SJCRH30 (cell line): ENCODE results near the gene HS3ST3A1. TPM values are rescaled to one million over a fixed set of nuclear protein-coding genes. Genes with fewer than 3 reads are reported as not detected.

Source experiments
- DNase-seq, 2 experiments: peaks; one replicate each; pipeline ENCODE4 v3.0.0-alpha.2; 2015 to 2020
- H3K27ac ChIP-seq: fragments of 250-450 bp; sonication (Bioruptor Pico); 2 replicates; pipeline ENCODE4 v1.5.1; 2020; ENCODE audit warnings: mild to moderate bottlenecking, moderate library complexity
- H3K27me3 ChIP-seq: fragments of 250-450 bp; sonication (Bioruptor Pico); 2 replicates; pipeline ENCODE4 v1.5.1; 2020; ENCODE audit warnings: mild to moderate bottlenecking, moderate library complexity
- H3K36me3 ChIP-seq: fragments of 250-450 bp; sonication (Bioruptor Pico); 2 replicates; pipeline ENCODE4 v1.5.1; 2020; ENCODE audit warnings: mild to moderate bottlenecking, moderate library complexity
- H3K4me1 ChIP-seq: fragments of 250-450 bp; sonication (Bioruptor Pico); 2 replicates; pipeline ENCODE4 v1.5.1; 2020; ENCODE audit warnings: mild to moderate bottlenecking, moderate library complexity
- H3K4me3 ChIP-seq: fragments of 250-450 bp; sonication (Bioruptor Pico); 2 replicates; pipeline ENCODE4 v1.5.1; 2020; ENCODE audit warnings: mild to moderate bottlenecking, moderate library complexity
- H3K9me3 ChIP-seq: fragments of 250-450 bp; sonication (Bioruptor Pico); replicated peaks from 2 replicates; pipeline ENCODE4 v1.5.1; 2020; ENCODE audit warnings: mild to moderate bottlenecking, moderate library complexity
- total RNA-seq: library from RNA; depleted of rRNA; stranded (reverse); fragments of >200 nt; shearing (Covaris generic); gene quantifications from 2 replicates; pipeline ENCODE4 v1.2.3, GENCODE V29; 2014

The HS3ST3A1 gene
- total RNA-seq, 1 experiment from 2014 or later: 22.2 TPM

GRCh38 chr17:13593757-13594156 lies 8.0 kb downstream of the HS3ST3A1 start:
- no peak overlapping the region for H3K27ac ChIP-seq
- no peaks in the 10 kb centered on the region for H3K36me3 ChIP-seq
- DNase-seq: peak in 1 of 2 experiments; percentile 36
- H3K27me3 ChIP-seq: no peaks in the 10 kb centered on the region
- H3K9me3 ChIP-seq: no peaks in the 10 kb centered on the region
- peaks cover 29% of the 10 kb centered on the region for H3K4me1 ChIP-seq
- H3K4me3 ChIP-seq: no peak overlapping the region

- Histone ChIP-seq H3K27ac (no peak overlapping the region), H3K27me3 (no peaks in the 10 kb centered on the region), H3K36me3 (no peaks in the 10 kb centered on the region), H3K4me3 (no peak overlapping the region), H3K9me3 (no peaks in the 10 kb centered on the region; the same call in 1 of the 2 replicates), H3K4me1 (peaks cover 27% of the 10 kb centered on the region)
- peak; percentile 64 to 80 for DNase-seq
Observed at GRCh38 chr17:13593021-13593751, 8.5 kb downstream of the HS3ST3A1 start.

GRCh38 chr17:13592427-13592826 lies 9.3 kb downstream of the HS3ST3A1 start:
- H3K36me3 ChIP-seq: peaks cover 3% of the 10 kb centered on the region; the same call in 1 of the 2 replicates
- peaks cover 22% of the 10 kb centered on the region for H3K4me1 ChIP-seq
- DNase-seq: no peak
- H3K4me3 ChIP-seq: no peak overlapping the region
- no peaks in the 10 kb centered on the region; the same call in 1 of the 2 replicates for H3K9me3 ChIP-seq
- H3K27me3 ChIP-seq: no peaks in the 10 kb centered on the region
- no peak overlapping the region for H3K27ac ChIP-seq

- no peak overlapping the region for H3K4me3 ChIP-seq
- H3K4me1 ChIP-seq: peaks cover 22% of the 10 kb centered on the region
- H3K36me3 ChIP-seq: peaks cover 4% of the 10 kb centered on the region; the same call in 1 of the 2 replicates
- H3K9me3 ChIP-seq: no peaks in the 10 kb centered on the region; the same call in 1 of the 2 replicates
- no peaks in the 10 kb centered on the region for H3K27me3 ChIP-seq
- H3K27ac ChIP-seq: no peak overlapping the region
- DNase-seq: no peak
Observed at GRCh38 chr17:13590441-13590840, 11.3 kb downstream of the HS3ST3A1 start.

DNA sequence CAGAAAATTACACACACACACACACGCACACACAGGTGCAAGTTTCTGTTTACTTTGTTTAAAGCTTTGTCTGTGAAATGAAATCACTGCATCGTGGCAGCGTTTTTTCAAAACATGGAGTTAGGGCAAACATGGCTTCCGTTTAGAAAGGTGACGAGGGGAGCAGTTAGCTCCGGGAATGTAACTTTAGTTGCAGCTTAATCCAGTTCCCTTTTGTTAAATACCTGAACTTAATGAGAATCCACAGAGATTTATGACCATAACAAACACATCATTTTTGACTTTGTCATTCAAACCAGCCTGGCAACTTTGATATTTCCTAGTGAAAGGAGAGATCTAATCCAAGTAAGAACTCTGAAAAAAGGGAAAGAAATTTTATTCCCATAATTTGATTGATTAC lies 12.1 kb downstream of the HS3ST3A1 start:
- H3K9me3 ChIP-seq: no peaks in the 10 kb centered on the region; the same call in 1 of the 2 replicates
- H3K36me3 ChIP-seq: peaks cover 4% of the 10 kb centered on the region; the same call in 1 of the 2 replicates
- H3K4me3 ChIP-seq: no peak overlapping the region
- no peak for DNase-seq
- no peaks in the 10 kb centered on the region for H3K27me3 ChIP-seq
- H3K4me1 ChIP-seq: peaks cover 16% of the 10 kb centered on the region
- no peak overlapping the region for H3K27ac ChIP-seq

GRCh38 chr17:13587487-13588338 lies 14.0 kb downstream of the HS3ST3A1 start:
- no peaks in the 10 kb centered on the region; the same call in 1 of the 2 replicates for H3K9me3 ChIP-seq
- no peak for DNase-seq

GRCh38 chr17:13584701-13585080 lies 17.0 kb downstream of the HS3ST3A1 start:
- no peak for DNase-seq
- Histone ChIP-seq H3K27ac (no peak overlapping the region), H3K27me3 (no peaks in the 10 kb centered on the region)

More at GRCh38 chr17:13587487-13588338, 14.0 kb downstream of the HS3ST3A1 start:
- H3K4me1 ChIP-seq: peaks cover 2% of the 10 kb centered on the region; the same call in 1 of the 2 replicates
- no peak overlapping the region for H3K27ac ChIP-seq
- H3K27me3 ChIP-seq: no peaks in the 10 kb centered on the region
- H3K4me3 ChIP-seq: no peak overlapping the region
- H3K36me3 ChIP-seq: peaks cover 4% of the 10 kb centered on the region; the same call in 1 of the 2 replicates

DNA sequence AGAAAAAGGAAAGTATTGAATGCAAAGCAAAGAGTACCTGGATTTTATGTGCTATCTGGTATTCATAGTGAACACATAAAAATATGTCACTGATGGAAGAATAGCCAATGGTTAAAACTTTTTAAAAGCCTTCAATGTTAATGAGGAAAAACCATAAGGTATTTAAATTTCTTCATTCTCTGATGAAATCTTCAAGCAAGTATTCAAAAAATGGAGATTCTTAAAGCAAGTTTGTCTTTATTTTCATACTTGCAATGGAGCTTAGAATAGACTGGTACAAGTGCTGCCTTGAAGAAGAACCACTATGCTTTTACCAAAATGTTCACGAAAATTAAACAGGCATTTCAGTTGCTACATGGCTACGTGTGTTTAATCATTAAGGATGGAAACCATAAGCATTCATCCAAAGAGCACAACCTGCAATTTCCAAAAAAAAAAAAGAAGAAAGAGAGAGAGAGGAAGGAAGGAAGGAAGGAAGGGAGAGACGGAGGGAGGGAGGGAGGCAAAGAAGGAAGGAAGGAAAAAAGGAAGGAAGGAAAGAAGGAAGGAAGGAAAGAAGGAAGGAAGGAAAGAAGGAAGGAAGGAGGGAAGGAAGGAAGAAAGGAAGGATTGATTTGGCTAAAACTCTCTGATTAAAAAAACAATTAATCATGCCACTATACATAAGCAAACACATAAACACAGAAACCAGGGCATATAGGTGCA lies 17.6 kb downstream of the HS3ST3A1 start:
- H3K4me3 ChIP-seq: no peak overlapping the region
- DNase-seq: no peak
- H3K27me3 ChIP-seq: no peaks in the 10 kb centered on the region
- no peaks in the 10 kb centered on the region; the same call in 1 of the 2 replicates for H3K9me3 ChIP-seq
- H3K36me3 ChIP-seq: peaks cover 4% of the 10 kb centered on the region; the same call in 1 of the 2 replicates
- H3K27ac ChIP-seq: no peak overlapping the region
- no peaks in the 10 kb centered on the region; the same call in 1 of the 2 replicates for H3K4me1 ChIP-seq

More at GRCh38 chr17:13584701-13585080, 17.0 kb downstream of the HS3ST3A1 start:
- no peak overlapping the region for H3K4me3 ChIP-seq
- H3K4me1 ChIP-seq: no peaks in the 10 kb centered on the region; the same call in 1 of the 2 replicates
- peaks cover 4% of the 10 kb centered on the region; the same call in 1 of the 2 replicates for H3K36me3 ChIP-seq
- H3K9me3 ChIP-seq: no peaks in the 10 kb centered on the region; the same call in 1 of the 2 replicates

DNA sequence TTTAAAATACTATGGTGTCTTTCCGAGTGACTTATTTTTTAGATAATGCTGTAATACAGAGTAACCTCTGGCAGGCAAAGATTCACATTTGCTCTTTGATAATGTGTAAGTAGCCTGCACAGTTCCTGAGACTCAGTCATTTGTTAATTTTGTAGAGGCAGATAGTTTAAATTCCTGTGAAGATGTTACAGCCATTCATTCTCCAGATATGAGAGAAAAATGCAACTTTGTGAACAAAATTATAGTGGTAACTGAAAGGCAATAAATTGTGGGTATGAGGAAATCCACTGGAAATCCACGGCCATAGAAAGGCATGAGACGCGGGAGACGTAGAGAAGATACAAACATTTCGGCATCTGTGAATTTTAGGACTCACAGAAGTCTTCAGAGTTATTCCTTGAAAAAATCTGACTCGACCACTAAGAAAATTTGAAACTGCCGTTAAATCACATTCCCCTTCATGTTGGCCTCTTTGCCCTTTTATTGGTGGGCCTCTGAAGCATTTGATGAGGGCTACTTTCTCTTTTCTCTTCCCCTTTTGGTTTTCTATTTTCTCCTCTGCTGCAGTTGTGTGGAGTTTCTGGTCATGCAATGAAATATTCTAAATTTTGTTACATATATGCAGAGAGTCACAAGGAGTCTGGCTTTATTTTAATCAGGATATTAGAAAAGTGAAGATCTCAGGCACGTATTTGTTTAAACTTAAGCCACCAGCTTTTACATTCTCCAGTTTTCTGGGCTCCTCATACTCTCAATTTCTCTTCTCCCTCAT lies 18.8 kb downstream of the HS3ST3A1 start:
- H3K36me3 ChIP-seq: peaks cover 4% of the 10 kb centered on the region; the same call in 1 of the 2 replicates
- no peak for DNase-seq
- no peaks in the 10 kb centered on the region; the same call in 1 of the 2 replicates for H3K9me3 ChIP-seq
- no peak overlapping the region for H3K27ac ChIP-seq
- H3K27me3 ChIP-seq: no peaks in the 10 kb centered on the region
- H3K4me3 ChIP-seq: no peak overlapping the region
- H3K4me1 ChIP-seq: no peaks in the 10 kb centered on the region; the same call in 1 of the 2 replicates

DNA sequence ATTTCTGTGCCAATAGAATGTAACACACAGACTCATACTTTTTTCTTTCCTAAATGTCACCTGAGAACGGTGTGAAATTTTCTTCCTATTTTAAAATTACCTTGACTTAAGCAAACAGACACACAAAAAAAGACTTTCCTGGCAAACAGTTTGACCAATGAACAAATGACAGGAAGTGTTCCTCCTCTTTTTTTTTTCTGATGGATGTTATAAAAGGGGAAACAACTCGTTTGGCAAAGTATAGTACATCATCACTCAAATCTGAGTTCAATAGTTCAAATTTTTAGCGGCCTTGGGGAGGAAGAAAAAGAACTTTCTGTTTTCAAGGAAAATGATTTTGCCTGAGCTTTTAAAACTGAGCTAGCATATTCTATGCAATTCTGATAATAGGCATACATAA lies 19.8 kb downstream of the HS3ST3A1 start:
- Histone ChIP-seq H3K27me3 (no peaks in the 10 kb centered on the region), H3K4me1 (no peaks in the 10 kb centered on the region; the same call in 1 of the 2 replicates), H3K4me3 (no peak overlapping the region), H3K9me3 (peaks cover 2% of the 10 kb centered on the region; the same call in 1 of the 2 replicates), H3K36me3 (no peaks in the 10 kb centered on the region), H3K27ac (no peak overlapping the region)
- no peak for DNase-seq

DNA sequence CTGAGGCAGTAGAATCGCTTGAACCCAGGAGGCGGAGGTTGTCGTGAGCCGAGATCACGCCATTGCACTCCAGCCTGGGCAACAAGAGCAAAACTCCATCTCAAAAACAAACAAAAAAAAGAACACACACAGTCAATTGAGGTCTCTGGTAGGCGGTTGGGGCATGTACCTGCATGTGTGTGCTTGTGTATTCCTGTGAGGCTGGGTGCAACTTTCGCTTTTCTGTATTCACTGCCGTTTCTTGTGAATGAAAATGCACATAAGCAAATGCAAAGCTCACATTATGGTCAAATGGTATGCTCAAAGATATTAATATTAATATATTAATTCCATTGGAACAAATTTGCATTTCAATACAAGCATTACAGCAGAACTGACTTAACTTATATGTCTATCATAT lies 20.9 kb downstream of the HS3ST3A1 start:
- Histone ChIP-seq H3K4me1 (peaks cover 8% of the 10 kb centered on the region), H3K27me3 (no peaks in the 10 kb centered on the region), H3K36me3 (no peaks in the 10 kb centered on the region), H3K4me3 (no peak overlapping the region), H3K9me3 (peaks cover 7% of the 10 kb centered on the region; the same call in 1 of the 2 replicates), H3K27ac (no peak overlapping the region)
- no peak for DNase-seq

DNA sequence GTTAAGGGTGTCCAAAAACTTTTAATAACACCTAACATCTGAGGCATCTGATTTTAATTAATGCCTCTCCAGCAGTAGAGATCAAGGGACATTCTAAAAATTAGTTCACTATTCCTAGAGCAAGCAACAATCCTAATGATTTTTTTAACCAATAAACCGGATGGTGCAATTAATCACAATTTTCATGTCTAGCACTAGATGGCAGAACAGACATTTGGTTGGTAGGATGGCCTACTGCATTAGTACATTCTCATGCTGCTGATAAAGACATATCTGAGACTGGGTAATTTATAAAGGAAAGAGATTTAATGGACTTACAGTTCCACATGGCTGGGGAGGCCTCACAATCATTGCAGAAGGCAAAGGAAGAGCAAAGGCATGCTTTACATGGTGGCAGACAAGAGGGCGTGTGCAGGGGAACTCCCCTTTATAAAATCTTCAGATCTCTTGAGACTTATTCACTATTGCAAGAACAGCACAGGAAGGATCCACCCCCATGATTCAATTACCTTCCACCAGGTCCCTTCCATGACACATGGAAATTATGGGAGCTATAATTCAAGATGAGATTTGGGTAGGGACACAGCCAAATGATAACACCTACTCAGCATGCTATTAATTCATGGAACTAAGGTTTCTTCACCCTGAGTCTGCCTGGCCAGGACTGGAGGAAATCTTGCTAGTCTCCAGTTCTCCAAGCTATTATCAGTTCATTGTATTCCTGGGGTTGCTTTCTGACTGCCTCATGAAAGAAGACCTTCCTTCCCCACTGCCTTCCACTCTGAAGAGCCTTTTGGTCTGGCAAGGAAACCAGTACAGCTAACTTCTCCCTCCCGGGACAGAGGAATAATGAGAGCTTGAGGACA lies 24.8 kb downstream of the HS3ST3A1 start:
- peaks cover 18% of the 10 kb centered on the region for H3K4me1 ChIP-seq
- peak in 1 of 2 experiments; percentile 54 for DNase-seq
- no peaks in the 10 kb centered on the region for H3K27me3 ChIP-seq
- H3K4me3 ChIP-seq: no peak overlapping the region
- H3K9me3 ChIP-seq: peaks cover 7% of the 10 kb centered on the region; the same call in 1 of the 2 replicates
- no peaks in the 10 kb centered on the region for H3K36me3 ChIP-seq
- H3K27ac ChIP-seq: peak overlapping the region; percentile 5; the same call in 1 of the 2 replicates
